Choroid plexus epithelial cell (primary cell): ENCODE results near the gene RASGRP1.

Experiments
- DNase-seq: peaks from one replicate; pipeline ENCODE4 v3.0.0-alpha.2; 2010; ENCODE audit warnings: low read depth
- H3K4me3 ChIP-seq: 2 replicates; pipeline ENCODE4 v1.5.1; 2011; ENCODE audit warnings: low read depth, mild to moderate bottlenecking, control low read depth, low read length, moderate library complexity
- CTCF ChIP-seq: conservative IDR thresholded peaks from 2 replicates; pipeline ENCODE4 v1.5.1; 2011; ENCODE audit warnings: low read depth, mild to moderate bottlenecking, control low read depth, inconsistent platforms, low read length, moderate library complexity

Gene RASGRP1

GRCh38 chr15:38553071-38553470 is 11.5 kb downstream of the RASGRP1 start:
- H3K4me3 ChIP-seq = no peak overlapping the region
- DNase-seq = no peak
- TF ChIP-seq CTCF = no peak

- no peak overlapping the region for H3K4me3 ChIP-seq
- no peak for DNase-seq
- TF ChIP-seq CTCF = no peak
Measured at GRCh38 chr15:38551720-38552648, 12.6 kb downstream of the RASGRP1 start.

GRCh38 chr15:38549222-38549621 is 15.4 kb downstream of the RASGRP1 start:
- no peak overlapping the region for H3K4me3 ChIP-seq
- DNase-seq = no peak
- TF ChIP-seq CTCF = no peak

- TF ChIP-seq CTCF = no peak
- H3K4me3 ChIP-seq = no peak overlapping the region
- DNase-seq = peak; percentile 49
Measured at GRCh38 chr15:38547255-38547997, 17.2 kb downstream of the RASGRP1 start.

GRCh38 chr15:38545179-38545578 is 19.4 kb downstream of the RASGRP1 start:
- DNase-seq = peak; percentile 53
- no peak overlapping the region for H3K4me3 ChIP-seq
- TF ChIP-seq CTCF = peak; percentile 34

- no peak for DNase-seq
- no peak for TF ChIP-seq CTCF
- no peak overlapping the region for H3K4me3 ChIP-seq
Measured at GRCh38 chr15:38541026-38541425, 23.6 kb downstream of the RASGRP1 start.
